VCaP (cell line): Measurements from ENCODE around the gene NKX2-4.

Experiments used
- H3K27ac ChIP-seq: fragments of 450-650 bp; 2 replicates; pipeline ENCODE4 v1.5.1; 2017
- CTCF ChIP-seq: fragments of 450-650 bp; conservative IDR thresholded peaks from 2 replicates; pipeline ENCODE4 v1.5.1; 2017; ENCODE audit warnings: mild to moderate bottlenecking, moderate library complexity

NKX2-4 gene

GRCh38 chr20:21358737-21359136 lies 38.6 kb downstream of the NKX2-4 start:
- H3K27ac ChIP-seq: no peak overlapping the region
- TF ChIP-seq CTCF: no peak

- TF ChIP-seq CTCF: no peak
Observed at GRCh38 chr20:21357844-21358243, 39.5 kb downstream of the NKX2-4 start.

GRCh38 chr20:21356386-21356785 lies 40.9 kb downstream of the NKX2-4 start:
- H3K27ac ChIP-seq: no peak overlapping the region
- TF ChIP-seq CTCF: no peak

More at GRCh38 chr20:21357844-21358243, 39.5 kb downstream of the NKX2-4 start:
- H3K27ac ChIP-seq: no peak overlapping the region

GRCh38 chr20:21355981-21356380 lies 41.3 kb downstream of the NKX2-4 start:
- TF ChIP-seq CTCF: no peak
- H3K27ac ChIP-seq: no peak overlapping the region

GRCh38 chr20:21353236-21353635 lies 44.1 kb downstream of the NKX2-4 start:
- no peak overlapping the region for H3K27ac ChIP-seq
- no peak for TF ChIP-seq CTCF

GRCh38 chr20:21352703-21353102 lies 44.6 kb downstream of the NKX2-4 start:
- no peak for TF ChIP-seq CTCF

More at GRCh38 chr20:21352703-21353102, 44.6 kb downstream of the NKX2-4 start:
- no peak overlapping the region for H3K27ac ChIP-seq
